HG03159 (cell line): Measurements from ENCODE around the gene ASPSCR1.

ENCODE experiments used
- ATAC-seq: cut with Tn5 transposase; IDR thresholded peaks from one replicate; pipeline ENCODE4 v1.9.1; 2021; ENCODE audit warnings: mild to moderate bottlenecking, moderate library complexity; ENCODE audit not compliant: unreplicated experiment

The ASPSCR1 gene

GRCh38 chr17:81998691-81999438, 21.4 kb downstream of the ASPSCR1 start:
- no peak for ATAC-seq

GRCh38 chr17:81999587-81999975, 22.2 kb downstream of the ASPSCR1 start:
- ATAC-seq, result no peak

DNA sequence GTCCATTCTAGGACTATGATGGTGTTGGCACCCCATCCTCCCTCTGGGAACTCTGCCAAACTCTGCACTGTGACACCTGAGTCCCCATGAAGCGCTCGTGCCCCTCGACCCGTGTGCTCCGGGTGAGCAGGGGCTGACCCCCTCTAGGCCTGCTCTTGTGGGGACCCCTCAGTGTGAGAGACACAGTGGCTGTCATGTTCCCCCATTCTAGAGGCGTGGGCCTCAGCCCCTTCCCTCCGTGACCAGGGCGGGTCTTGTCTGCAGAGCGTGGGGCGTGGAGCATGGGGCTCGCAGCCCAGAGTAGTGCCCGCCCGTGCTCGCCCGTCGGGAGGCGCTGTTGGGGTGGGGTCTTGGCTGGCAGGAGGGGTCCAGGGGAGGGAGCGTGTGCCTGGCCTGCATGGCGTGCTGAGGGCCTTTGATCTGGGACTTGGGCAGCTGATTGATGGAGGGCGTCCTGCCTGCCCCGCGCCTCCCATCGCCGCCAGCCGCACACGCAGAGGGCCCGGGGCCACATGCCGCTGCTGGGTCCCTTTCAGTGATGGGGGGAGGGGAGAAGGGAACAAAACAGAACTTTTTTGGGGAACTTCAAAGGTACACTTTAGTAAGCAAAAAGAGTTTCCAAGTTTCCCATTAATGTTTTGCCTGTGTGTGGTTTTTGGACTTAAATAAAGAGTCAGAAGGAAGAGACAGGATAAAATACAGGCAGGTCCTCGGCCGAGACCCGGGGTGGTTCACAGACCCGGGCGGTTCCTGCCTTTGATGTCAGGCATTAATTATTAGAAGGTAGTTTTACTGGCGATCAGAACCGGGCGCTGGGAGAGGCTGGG, 22.8 kb downstream of the ASPSCR1 start:
- ATAC-seq, result no peak

DNA sequence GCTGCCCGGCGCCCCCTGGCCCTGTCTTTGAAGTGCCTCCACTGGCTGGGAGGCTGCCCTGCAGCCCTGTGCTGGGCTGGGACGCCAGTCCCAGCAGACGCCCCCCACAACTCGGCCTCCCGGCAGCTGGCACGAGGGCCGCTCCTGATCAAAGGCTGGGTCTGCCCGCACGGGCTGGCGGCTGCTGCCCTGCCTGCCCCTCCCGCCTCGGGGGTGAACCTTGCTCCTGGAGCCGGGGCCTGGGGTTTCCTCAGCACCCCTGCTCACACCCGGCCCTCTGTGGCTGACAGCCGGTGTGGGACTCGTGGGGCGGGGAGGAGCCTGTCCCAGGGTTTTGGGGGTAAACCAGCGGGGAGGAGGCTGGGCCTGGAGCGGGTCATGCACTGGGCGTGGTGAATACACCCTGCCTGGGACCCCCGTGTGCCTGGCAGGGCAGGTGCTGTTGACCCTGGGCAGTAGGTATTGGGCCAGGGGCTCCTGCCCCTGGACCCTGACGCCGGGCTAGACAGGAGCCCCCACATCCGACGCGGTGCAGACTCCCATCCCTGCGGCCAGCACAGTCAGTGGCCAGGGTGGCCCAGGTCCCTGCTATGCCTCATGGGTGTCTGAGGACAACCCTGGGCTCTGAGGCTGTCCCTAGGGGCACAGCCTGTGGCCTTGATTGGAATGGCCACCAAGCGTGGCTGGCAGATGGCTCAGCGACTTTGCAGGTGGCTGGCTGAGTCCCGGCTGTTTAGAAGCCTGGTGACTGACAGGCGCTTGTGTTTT, 23.6 kb downstream of the ASPSCR1 start:
- ATAC-seq, result no peak

DNA sequence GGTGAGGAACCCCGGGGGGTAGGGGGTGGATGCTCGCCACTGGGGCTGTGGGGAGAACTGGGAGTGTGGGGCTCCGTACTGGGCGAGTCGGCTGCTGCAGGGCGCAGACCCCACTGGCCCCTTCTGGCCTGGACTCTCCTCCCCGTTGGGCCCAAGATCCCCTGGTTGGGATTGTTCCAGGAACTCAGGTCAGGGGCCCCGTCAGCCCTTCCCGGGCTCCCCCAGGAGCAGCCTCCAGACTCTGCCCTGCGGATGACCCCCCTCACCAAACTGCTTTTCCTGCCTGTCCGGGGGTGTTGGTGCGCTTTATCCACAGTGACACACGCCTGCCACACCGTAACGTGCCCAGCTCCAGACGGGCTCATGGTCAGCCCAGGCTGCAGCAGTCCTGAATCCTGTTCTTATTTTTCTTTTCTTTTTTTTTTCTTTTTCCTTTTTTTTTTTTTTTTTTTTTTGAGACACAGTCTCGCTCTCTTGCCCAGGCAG, 24.2 kb downstream of the ASPSCR1 start:
- no peak for ATAC-seq

DNA sequence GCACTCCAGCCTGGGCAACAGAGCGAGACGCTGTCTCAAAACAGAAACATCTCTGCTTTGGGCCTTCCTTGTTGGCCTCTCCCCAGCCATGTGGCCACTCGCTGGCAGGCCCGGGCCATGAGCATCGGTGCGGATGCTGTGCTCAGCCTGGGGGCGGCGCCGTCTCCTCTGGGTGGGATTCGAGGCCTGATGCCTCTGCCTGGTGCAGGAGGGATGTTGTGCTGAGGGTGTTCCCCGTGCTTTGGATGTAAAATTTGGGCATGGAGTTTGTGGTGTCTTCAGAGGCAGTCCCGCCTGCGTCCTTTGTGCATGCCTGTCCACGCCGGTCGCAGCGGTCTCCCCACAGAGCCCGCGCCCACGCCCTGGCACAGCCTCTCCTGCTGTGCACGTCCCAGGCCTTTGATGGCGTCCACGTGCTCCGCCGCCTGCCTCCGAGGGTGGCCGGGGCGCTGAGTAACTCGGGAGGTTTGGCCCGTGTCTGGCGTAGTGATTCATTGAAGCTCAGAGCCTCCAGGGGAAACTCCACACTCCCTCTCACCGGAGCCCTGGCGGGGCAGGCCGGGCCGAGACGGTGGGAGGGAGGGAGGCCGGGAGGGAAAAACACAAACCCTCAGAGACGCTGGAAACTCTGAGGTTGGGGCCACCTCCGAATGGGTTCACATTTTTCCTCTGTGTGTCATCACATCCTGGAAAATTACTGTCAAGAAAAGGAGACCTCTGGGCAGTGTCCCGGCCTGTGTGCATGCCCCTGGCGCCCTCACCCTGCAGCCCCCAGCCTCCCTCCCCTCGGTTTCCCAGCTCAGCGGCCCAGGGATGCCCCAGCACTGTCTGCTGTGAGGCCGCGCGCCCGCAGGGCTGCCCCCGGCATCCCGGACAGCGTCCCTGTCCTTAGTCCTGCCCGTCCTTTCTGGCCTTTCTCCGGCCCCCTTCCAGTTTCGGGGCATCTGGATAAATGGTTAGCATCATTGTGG, 26.3 kb downstream of the ASPSCR1 start:
- ATAC-seq, result no peak

DNA sequence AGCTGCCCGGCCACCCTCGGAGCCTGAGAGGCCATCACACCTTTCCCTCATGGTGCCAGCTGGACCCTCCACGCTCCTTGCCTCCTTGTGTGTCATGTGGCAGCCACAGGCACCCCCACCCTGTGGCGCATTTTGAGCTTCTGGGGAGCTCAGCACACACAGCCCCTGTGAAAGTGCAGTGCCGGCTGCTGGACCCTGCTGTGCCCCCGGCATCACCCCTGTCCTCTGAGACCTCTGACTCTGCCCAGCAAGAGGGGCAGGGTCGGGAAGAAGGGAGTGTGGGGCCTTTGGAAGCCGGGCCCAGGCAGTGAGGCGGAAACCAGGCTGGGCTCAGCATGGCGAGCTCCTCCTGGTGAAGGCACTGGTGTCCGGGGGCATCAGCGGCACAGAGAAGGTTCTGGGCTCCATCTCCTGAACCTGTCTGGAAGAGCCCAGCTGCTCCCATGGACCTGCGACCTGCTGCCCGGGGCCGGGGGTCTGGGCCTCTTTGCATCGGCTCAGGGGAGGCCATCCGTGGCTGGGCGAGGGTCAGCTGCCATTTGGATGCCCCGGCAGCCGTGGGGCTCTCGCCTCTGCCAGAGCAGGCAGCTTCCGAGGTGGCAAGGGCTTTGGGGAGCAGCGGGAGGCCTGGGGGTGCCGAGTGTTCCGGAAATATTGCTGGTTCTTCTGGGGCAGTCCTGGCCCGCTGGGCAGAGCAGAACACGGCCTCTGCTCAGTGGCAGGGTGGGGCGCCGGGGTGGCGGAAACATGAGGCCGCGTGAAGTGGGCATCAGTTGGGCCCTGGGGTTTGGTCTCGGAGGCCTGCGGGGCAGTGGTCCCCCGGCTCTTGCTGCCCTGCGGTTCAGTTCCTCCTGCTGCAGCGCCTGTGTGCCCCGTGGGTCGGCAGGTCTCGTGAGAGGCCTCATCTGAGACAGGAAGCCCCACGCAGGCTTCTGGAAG, 27.4 kb downstream of the ASPSCR1 start:
- ATAC-seq, result no peak

- no peak for ATAC-seq
Observed at GRCh38 chr17:82005701-82006348, 28.4 kb downstream of the ASPSCR1 start.

DNA sequence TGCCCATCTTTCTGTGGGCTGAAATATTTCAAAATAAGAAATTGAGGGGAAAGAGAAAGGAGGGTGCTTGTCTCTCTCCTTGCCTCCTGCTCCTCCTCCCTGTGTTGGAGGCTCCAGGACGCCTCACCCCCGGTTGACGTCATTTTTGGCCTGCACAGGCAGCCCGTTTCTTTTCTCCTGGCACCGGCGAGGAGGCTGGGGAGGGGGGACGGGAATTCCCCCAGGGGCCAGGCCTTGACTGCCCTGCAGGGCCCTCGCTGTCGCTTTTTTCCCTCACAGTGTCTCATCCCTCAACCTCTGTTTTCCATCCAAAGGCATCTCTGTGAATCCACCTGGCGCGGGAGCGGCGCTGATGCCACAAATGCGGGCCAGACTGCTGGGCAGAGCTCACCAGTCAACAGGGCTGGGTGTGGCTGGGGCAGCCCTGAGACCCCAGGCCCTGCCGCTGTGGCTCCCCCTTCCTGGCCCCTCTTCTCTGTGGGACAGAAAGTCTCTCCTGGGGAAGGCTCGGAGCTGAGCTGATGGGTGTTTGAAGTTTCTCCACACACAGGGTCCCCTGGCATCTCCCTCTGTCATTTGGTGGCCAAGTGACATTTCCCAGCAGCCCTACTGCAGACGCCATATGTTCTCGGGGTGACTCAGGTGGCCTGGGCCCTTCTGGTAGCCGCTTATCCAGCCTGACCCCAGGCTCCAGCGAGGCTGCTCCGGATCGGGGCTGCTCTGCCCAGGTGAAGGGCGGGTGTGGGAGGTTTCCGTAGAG, 29.2 kb downstream of the ASPSCR1 start:
- ATAC-seq, result no peak

GRCh38 chr17:82007228-82007494, 29.7 kb downstream of the ASPSCR1 start:
- no peak for ATAC-seq

- no peak for ATAC-seq
Observed at GRCh38 chr17:82007495-82008257, 30.2 kb downstream of the ASPSCR1 start.

DNA sequence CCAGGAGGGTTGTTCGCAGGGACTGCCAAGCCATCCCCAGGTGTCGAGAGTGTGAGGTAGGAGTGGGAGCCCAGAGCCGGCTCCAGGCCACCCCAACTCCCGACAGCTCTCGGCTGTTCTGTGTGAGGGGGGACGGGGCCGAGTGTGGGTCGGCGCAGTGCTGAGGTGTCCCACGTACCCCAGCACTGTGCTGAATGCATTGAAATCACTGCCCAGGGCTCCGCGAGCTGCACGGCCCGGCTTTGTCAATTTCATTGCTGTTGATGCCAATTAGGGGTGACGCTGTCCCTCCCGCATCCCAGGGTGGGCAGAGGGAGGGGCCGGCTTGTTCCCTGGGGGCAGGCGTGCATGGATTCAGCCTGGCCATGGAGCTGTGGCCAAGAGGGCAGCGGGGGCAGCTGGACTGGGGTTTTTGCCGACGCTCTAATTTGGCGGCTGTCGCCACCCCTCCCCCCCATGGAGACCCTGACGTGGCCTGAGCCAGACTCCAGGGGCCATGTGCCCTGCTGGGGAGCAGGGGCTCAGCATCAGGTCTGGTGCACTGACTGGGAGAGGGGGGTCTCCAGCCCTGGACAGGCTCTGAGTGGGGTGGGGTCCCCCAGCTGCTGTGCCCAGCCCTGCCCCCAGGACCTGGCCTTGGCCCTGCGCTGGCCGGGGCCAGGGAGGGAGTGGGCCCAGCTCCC, 31.0 kb downstream of the ASPSCR1 start:
- no peak for ATAC-seq

- ATAC-seq, result no peak
Observed at GRCh38 chr17:82008941-82009405, 31.5 kb downstream of the ASPSCR1 start.

DNA sequence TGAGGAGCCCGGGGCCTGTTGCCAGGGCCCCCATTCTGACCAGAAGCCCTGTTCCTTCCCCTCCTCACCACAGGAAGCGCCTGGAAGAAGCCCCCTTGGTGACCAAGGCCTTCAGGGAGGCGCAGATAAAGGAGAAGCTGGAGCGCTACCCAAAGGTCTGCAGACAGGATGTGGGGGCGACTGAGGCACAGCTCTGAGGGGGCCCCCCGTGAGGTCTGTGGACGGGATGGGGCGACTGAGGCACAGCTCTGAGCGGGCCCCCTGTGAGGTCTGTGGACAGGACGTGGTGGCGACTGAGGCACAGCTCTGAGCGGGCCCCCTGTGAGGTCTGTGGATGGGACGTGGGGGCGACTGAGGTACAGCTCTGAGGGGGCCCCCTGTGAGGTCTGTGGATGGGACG, 32.0 kb downstream of the ASPSCR1 start:
- ATAC-seq, result no peak

DNA sequence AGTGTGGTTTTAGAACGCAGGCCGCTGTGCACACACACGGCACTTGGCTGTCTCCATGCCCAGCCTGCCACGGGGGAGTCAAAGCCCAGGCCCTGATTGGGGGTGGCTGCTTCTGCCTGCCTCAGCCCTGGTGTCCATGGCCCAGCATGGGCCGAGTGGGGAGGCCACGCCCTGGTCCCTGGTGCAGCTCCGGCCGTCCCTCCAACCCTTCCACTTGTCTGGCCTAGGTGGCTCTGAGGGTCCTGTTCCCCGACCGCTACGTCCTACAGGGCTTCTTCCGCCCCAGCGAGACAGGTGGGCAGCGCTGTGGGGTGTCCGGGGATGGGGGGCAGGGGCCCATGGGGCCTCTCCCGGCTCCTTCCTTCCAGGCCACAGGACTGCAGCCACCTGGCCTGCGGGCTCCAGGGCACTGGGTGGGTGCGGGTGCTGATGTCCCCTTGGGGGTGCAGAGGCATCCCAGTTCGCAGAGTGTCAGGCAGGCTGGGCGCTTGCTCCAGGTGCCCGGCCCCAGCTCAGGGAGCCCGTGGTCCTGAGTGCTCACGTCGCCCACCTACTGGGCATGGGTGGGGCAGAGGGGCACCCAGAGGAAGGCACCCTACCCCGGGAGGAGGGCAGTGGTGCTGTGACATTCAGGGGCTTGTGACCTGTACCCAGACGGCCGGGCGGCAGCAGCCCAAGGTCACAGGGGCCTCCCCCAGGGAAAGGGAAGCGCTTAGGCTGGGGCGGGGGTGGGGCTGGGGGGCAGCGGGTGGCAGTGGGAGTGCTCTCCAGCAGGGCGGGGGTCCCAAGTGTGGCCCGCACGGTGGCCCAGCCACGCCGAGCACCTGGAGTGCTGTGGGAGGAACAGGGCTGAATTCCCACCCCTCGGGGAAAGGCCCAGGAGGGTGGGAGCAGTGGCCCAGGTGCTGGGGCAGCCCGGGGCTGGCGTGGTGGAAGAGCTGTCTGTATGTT, 33.4 kb downstream of the ASPSCR1 start:
- no peak for ATAC-seq
